PFSK-1 (cell line): Measurements from ENCODE around the gene TIMP1.

ENCODE experiments used
- POLR2AphosphoS5 ChIP-seq: IDR thresholded peaks from 2 replicates; pipeline ENCODE4 v1.6.1; 2012; ENCODE audit warnings: low read depth, mild to moderate bottlenecking, control low read depth, low read length, moderate library complexity
- TF ChIP-seq, protein P1 (sequence below), 2 experiments: IDR thresholded peaks; 2 replicates each; pipeline versions ENCODE4 v1.6.1 to v1.8.0; 2011 to 2012; ENCODE audit warnings: low read depth in 2 of 2, low read length in 2 of 2, control low read depth in 1 of 2, inconsistent platforms in 1 of 2, mild to moderate bottlenecking in 1 of 2, moderate library complexity in 1 of 2; ENCODE audit not compliant: insufficient read depth in 1 of 2

DNA sequence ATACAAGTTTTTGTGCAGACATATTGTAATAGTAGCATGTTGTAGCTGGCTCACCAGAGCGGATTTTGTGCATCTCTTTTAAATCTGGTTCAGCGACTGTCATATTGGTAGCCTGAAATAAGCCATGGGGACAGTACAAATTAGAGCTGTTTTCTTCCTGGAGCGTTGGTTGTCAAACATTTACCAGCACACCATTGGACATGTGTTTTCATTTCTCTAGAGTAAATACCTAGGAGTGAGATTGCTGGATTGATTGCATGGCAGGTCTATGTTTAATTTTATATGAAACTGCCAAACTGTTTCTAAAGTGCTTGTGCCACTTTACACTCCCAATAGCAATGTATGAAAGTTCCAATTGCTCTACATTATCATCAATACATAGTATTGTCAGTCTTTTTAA, 23.8 kb upstream of the TIMP1 start:
- TF ChIP-seq, protein P1, sequence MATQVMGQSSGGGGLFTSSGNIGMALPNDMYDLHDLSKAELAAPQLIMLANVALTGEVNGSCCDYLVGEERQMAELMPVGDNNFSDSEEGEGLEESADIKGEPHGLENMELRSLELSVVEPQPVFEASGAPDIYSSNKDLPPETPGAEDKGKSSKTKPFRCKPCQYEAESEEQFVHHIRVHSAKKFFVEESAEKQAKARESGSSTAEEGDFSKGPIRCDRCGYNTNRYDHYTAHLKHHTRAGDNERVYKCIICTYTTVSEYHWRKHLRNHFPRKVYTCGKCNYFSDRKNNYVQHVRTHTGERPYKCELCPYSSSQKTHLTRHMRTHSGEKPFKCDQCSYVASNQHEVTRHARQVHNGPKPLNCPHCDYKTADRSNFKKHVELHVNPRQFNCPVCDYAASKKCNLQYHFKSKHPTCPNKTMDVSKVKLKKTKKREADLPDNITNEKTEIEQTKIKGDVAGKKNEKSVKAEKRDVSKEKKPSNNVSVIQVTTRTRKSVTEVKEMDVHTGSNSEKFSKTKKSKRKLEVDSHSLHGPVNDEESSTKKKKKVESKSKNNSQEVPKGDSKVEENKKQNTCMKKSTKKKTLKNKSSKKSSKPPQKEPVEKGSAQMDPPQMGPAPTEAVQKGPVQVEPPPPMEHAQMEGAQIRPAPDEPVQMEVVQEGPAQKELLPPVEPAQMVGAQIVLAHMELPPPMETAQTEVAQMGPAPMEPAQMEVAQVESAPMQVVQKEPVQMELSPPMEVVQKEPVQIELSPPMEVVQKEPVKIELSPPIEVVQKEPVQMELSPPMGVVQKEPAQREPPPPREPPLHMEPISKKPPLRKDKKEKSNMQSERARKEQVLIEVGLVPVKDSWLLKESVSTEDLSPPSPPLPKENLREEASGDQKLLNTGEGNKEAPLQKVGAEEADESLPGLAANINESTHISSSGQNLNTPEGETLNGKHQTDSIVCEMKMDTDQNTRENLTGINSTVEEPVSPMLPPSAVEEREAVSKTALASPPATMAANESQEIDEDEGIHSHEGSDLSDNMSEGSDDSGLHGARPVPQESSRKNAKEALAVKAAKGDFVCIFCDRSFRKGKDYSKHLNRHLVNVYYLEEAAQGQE (IDR thresholded peaks at IDR 0.05; ENCODE audit: insufficient read depth in 1 of 2, low read depth in 2 of 2, low read length in 2 of 2), result no peak
- TF ChIP-seq POLR2AphosphoS5, result no peak
